T-helper 1 cell treated with Interleukin-12 subunit alpha and Interleukin-12 subunit beta and Interleukin-4 antibody, amounts not matched to agents 30 μg/mL and 1 μg/mL, for 36 hours (primary cell): ENCODE results near the gene SPINK5.
"Not testable (repeated sequence)": the region's sequence is repeated elsewhere in the genome, so short reads cannot be mapped to it uniquely, and the experiment has no call there.

ENCODE experiments used
- H3K27ac Mint-ChIP-seq: one replicate; pipeline ENCODE4 v1.8.0; 2021; ENCODE audit warnings: mild to moderate bottlenecking, mixed read lengths
- H3K27me3 Mint-ChIP-seq: one replicate; pipeline ENCODE4 v1.8.0; 2021; ENCODE audit warnings: low read depth, mixed read lengths
- H3K36me3 Mint-ChIP-seq: one replicate; pipeline ENCODE4 v1.8.0; 2021; ENCODE audit warnings: low read depth, mixed read lengths
- H3K4me1 Mint-ChIP-seq: one replicate; pipeline ENCODE4 v1.8.0; 2021; ENCODE audit warnings: low read depth, mixed read lengths
- H3K4me3 Mint-ChIP-seq: one replicate; pipeline ENCODE4 v1.8.0; 2021; ENCODE audit warnings: mild to moderate bottlenecking, moderate library complexity, mixed read lengths
- H3K9me3 Mint-ChIP-seq: one replicate; pipeline ENCODE4 v1.8.0; 2021; ENCODE audit warnings: mixed read lengths

Gene SPINK5

DNA sequence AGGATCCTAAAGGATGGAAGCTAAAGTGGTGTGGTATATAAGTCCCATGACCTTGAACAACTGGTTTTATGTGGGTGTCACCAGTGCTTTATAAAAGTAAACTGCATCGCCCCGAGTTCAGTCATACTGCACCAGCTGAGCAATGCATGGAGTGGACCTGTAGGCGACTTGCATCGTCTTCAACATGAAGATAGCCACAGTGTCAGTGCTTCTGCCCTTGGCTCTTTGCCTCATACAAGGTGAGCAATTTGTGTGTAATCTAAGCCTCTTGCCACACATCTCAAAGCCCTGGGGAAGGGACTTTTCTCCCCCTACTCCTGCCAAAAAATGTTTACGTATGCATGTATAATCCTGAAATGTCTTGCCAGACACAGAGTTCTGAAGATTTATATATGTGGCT is at the start of gene SPINK5:
Gene SPINK5 (plus strand): TSS at position 120 of the 400 bp plus-strand sequence. CDS start 65 bp downstream, at position 185.
- Mint-ChIP-seq H3K27ac (no peak within 1 kb of the TSS), H3K4me1 (no peaks in the 10 kb centered on the region), H3K27me3 (no peaks in the 10 kb centered on the region), H3K4me3 (no peak within 1 kb of the TSS), H3K36me3 (no peaks in the 10 kb centered on the region), H3K9me3 (no peaks in the 10 kb centered on the region)

- no peaks in the 10 kb centered on the region for H3K9me3 Mint-ChIP-seq
- no peaks in the 10 kb centered on the region for H3K4me1 Mint-ChIP-seq
- no peaks in the 10 kb centered on the region for H3K27me3 Mint-ChIP-seq
- no peak overlapping the region for H3K4me3 Mint-ChIP-seq
- H3K27ac Mint-ChIP-seq: no peak overlapping the region
- H3K36me3 Mint-ChIP-seq: no peaks in the 10 kb centered on the region
Observed at GRCh38 chr5:148014276-148014675, 49.5 kb upstream of the SPINK5 start.

GRCh38 chr5:148020257-148020988 is 43.4 kb upstream of the SPINK5 start:
- Mint-ChIP-seq H3K27me3 (no peaks in the 10 kb centered on the region), H3K27ac (no peak overlapping the region), H3K36me3 (no peaks in the 10 kb centered on the region), H3K4me1 (no peaks in the 10 kb centered on the region), H3K4me3 (no peak overlapping the region), H3K9me3 (no peaks in the 10 kb centered on the region)

DNA sequence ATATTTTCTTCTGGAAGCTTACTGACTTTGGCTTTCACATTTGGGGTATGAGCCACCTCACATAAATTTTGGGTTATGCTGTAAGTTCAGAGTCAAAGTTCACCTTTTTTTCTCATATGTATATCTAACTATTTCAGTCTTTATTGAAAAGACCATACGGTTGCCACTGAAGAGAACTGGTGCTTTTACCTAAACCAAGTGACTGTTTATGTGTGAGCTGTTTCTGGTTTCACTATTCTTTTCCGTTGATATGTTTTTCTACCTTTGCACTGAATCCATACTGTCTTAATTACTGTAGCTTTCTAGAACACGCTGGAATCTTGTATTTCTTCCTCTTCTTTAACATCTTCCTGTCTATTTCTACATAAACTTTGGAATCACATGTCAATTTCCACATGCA is 36.3 kb upstream of the SPINK5 start:
- H3K36me3 Mint-ChIP-seq: no peaks in the 10 kb centered on the region
- H3K4me3 Mint-ChIP-seq: no peak overlapping the region
- H3K27me3 Mint-ChIP-seq: no peaks in the 10 kb centered on the region
- H3K27ac Mint-ChIP-seq: no peak overlapping the region
- H3K9me3 Mint-ChIP-seq: no peaks in the 10 kb centered on the region
- H3K4me1 Mint-ChIP-seq: no peaks in the 10 kb centered on the region

- H3K36me3 Mint-ChIP-seq: no peaks in the 10 kb centered on the region
- H3K4me1 Mint-ChIP-seq: no peaks in the 10 kb centered on the region
- no peak overlapping the region for H3K4me3 Mint-ChIP-seq
- no peaks in the 10 kb centered on the region for H3K27me3 Mint-ChIP-seq
- no peak overlapping the region for H3K27ac Mint-ChIP-seq
- H3K9me3 Mint-ChIP-seq: no peaks in the 10 kb centered on the region
Observed at GRCh38 chr5:148029131-148029530, 34.6 kb upstream of the SPINK5 start.

- H3K4me3 Mint-ChIP-seq: no peak overlapping the region
- no peaks in the 10 kb centered on the region for H3K9me3 Mint-ChIP-seq
- no peak overlapping the region for H3K27ac Mint-ChIP-seq
- no peaks in the 10 kb centered on the region for H3K36me3 Mint-ChIP-seq
- H3K4me1 Mint-ChIP-seq: no peaks in the 10 kb centered on the region
- H3K27me3 Mint-ChIP-seq: no peaks in the 10 kb centered on the region
Observed at GRCh38 chr5:148033134-148033533, 30.6 kb upstream of the SPINK5 start.

GRCh38 chr5:148035676-148036075 is 28.1 kb upstream of the SPINK5 start:
- H3K27ac Mint-ChIP-seq: no peak overlapping the region
- no peaks in the 10 kb centered on the region for H3K27me3 Mint-ChIP-seq
- H3K4me3 Mint-ChIP-seq: no peak overlapping the region
- H3K36me3 Mint-ChIP-seq: no peaks in the 10 kb centered on the region
- no peaks in the 10 kb centered on the region for H3K9me3 Mint-ChIP-seq
- no peaks in the 10 kb centered on the region for H3K4me1 Mint-ChIP-seq

DNA sequence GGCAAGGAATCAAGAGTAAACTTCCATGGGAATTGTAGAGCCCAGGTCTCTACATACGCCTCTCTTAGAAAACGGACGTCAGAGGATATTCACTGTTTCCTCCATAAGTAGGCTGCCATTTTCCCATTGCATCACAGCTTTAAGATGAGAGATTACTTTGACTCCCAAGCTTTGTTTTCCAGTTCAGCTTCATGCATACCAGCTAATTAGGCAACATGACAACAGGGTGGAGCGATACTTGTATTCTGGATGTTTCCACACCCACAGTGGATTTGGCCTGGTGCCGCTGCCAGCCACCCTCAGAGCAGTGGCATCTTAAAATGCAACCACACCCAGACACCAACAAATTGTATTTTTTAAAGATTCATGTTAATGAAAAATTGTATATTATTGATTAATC is 20.9 kb upstream of the SPINK5 start:
- Mint-ChIP-seq H3K36me3 (no peaks in the 10 kb centered on the region), H3K4me1 (no peaks in the 10 kb centered on the region), H3K27ac (no peak overlapping the region), H3K27me3 (no peaks in the 10 kb centered on the region), H3K9me3 (no peaks in the 10 kb centered on the region), H3K4me3 (no peak overlapping the region)

DNA sequence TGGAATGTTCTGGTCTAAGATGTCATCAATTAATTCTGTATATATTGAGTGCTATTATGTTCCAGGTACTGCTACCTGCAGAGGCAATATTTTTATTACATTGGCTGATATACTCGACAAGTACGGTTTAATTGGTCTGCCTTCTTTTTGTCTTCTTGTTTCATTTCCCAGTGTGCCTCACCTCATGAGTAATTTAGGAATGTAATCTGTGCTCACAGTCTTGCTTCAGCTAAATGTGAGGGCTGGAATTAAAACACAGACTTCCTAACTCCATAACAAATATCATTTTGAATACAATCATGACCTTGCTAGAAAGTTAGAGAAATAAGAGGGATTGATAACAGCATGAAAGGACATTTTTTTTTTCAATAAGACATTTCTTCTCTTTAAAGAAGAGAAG is 20.1 kb upstream of the SPINK5 start:
- H3K4me1 Mint-ChIP-seq: no peaks in the 10 kb centered on the region
- H3K36me3 Mint-ChIP-seq: no peaks in the 10 kb centered on the region
- no peak overlapping the region for H3K27ac Mint-ChIP-seq
- no peaks in the 10 kb centered on the region for H3K27me3 Mint-ChIP-seq
- H3K9me3 Mint-ChIP-seq: no peaks in the 10 kb centered on the region
- H3K4me3 Mint-ChIP-seq: no peak overlapping the region

GRCh38 chr5:148055160-148055559 is 8.6 kb upstream of the SPINK5 start:
- peaks cover 31% of the 10 kb centered on the region for H3K9me3 Mint-ChIP-seq
- H3K4me3 Mint-ChIP-seq: not testable (repeated sequence)

DNA sequence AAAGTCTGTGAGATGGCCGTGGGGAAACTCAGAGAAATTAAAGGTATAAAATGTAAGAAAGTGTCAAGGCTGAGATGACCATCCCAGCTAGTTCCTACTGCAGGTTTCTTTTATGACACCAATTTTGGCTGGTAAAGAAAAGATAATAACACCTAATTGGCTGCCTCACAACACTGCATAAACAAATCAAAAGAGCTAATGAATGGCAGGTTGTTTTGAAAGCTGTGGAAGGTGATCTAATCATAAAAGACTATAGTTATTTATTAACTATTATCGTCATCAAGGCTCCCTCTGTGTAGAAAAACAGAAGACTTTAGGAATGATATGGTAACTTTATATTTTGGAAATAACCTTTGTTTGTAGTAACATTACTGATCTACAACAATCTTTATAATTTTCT is 3.5 kb upstream of the SPINK5 start:
- no peaks in the 10 kb centered on the region for H3K4me1 Mint-ChIP-seq

More at GRCh38 chr5:148055160-148055559, 8.6 kb upstream of the SPINK5 start:
- H3K27me3 Mint-ChIP-seq, H3K27ac Mint-ChIP-seq, H3K4me1 Mint-ChIP-seq, H3K36me3 Mint-ChIP-seq: not testable (repeated sequence)

DNA sequence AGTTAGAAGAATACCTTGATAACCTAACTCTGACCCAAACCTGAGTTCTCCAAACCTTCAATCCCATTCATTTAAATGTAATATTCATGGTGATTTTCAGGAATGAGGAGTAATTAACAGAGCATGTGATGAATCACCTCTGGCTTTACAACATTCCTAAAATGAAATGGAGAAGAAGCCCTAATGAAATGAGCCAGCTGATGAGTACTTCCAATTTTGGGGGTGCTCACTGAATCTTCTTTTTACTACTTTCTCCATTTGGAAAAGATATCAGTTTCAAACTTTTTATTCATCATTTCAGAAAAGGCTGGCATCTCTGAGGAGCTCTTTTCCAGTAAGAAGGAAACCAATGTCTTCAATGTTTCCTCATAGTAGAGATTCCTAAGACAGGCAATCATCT is 2.9 kb upstream of the SPINK5 start:
- H3K4me1 Mint-ChIP-seq: no peaks in the 10 kb centered on the region
- H3K9me3 Mint-ChIP-seq: peaks cover 13% of the 10 kb centered on the region
- no peaks in the 10 kb centered on the region for H3K36me3 Mint-ChIP-seq
- no peaks in the 10 kb centered on the region for H3K27me3 Mint-ChIP-seq
- no peak overlapping the region for H3K27ac Mint-ChIP-seq
- H3K4me3 Mint-ChIP-seq: no peak overlapping the region

More for the DNA sequence above, 3.5 kb upstream of the SPINK5 start:
- no peaks in the 10 kb centered on the region for H3K27me3 Mint-ChIP-seq
- peaks cover under 1% of the 10 kb centered on the region for H3K36me3 Mint-ChIP-seq
- H3K4me3 Mint-ChIP-seq: no peak overlapping the region
- H3K9me3 Mint-ChIP-seq: peaks cover 15% of the 10 kb centered on the region
- no peak overlapping the region for H3K27ac Mint-ChIP-seq

DNA sequence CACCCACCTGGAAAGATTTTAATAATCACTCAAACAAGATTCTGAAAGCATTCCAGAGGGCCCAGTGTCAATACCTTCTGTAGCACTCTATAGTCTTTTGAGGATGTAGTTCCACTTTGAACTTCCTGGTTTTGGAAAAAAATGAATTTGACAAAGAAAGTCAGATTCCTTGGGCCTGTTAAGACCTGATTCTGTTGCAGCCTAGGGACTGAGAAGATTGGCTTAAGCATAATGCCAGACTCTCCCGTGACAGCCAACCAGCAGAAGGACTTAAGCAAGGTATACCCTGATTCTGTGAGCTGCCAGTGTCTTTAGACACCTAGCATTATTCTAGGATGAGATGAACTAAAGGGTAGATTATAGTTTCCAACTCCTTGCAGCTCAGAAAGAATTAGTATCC is 6.8 kb downstream of the SPINK5 start:
- H3K36me3 Mint-ChIP-seq: no peaks in the 10 kb centered on the region
- H3K4me3 Mint-ChIP-seq: no peak overlapping the region
- no peaks in the 10 kb centered on the region for H3K4me1 Mint-ChIP-seq
- H3K27ac Mint-ChIP-seq: no peak overlapping the region
- no peaks in the 10 kb centered on the region for H3K27me3 Mint-ChIP-seq
- no peaks in the 10 kb centered on the region for H3K9me3 Mint-ChIP-seq

- H3K36me3 Mint-ChIP-seq: no peaks in the 10 kb centered on the region
- no peak overlapping the region for H3K4me3 Mint-ChIP-seq
- no peak overlapping the region for H3K27ac Mint-ChIP-seq
- H3K9me3 Mint-ChIP-seq: no peaks in the 10 kb centered on the region
- no peaks in the 10 kb centered on the region for H3K4me1 Mint-ChIP-seq
- no peaks in the 10 kb centered on the region for H3K27me3 Mint-ChIP-seq
Observed at GRCh38 chr5:148072207-148072606, 8.4 kb downstream of the SPINK5 start.

DNA sequence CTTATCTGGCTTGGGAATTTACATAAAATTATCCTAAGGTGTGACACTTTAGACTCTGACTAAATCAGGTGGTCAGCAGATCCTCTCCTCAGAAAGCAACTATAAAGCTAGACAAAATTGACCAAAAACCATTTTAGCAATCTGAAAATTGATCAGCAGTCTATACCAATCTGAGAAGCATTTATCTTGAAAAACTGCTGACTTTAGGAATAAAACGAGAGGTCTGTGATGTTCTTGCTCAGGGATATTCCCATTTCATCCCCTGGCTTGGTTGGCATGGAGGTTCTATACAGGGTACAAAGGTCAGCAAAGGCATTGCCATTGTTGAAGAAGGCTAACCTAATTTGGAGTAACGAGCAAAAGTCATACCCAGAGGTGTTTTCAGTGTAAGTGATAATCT is 11.7 kb downstream of the SPINK5 start:
- Mint-ChIP-seq H3K9me3 (no peaks in the 10 kb centered on the region), H3K27me3 (no peaks in the 10 kb centered on the region), H3K36me3 (no peaks in the 10 kb centered on the region), H3K4me3 (no peak overlapping the region), H3K27ac (no peak overlapping the region), H3K4me1 (no peaks in the 10 kb centered on the region)

DNA sequence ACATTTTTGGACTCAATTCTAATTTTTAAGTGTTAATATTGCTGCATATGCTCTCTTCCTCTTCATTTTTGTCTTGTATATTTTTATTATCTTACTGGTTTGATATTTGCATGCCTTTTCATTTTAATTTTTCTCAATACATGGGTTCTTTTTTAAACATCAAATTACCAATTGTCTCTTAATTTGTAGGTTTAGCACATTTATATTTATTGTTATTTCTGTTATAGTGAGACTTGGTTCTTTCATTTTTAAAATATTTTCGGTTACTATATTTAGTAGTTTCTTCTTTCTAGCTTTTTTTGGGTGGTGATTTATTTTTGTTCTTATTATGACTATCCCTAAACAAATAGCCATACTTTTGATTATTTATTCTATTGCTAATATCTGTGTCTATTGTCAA is 19.4 kb downstream of the SPINK5 start:
- H3K4me3 Mint-ChIP-seq: no peak overlapping the region
- H3K27ac Mint-ChIP-seq: no peak overlapping the region
- no peaks in the 10 kb centered on the region for H3K4me1 Mint-ChIP-seq
- no peaks in the 10 kb centered on the region for H3K36me3 Mint-ChIP-seq
- H3K9me3 Mint-ChIP-seq: no peaks in the 10 kb centered on the region
- no peaks in the 10 kb centered on the region for H3K27me3 Mint-ChIP-seq
